ENCODE data around the gene TMEM161A. TPM values are rescaled to one million over a fixed set of nuclear protein-coding genes. Genes with fewer than 3 reads are reported as not detected.

Gene TMEM161A
- total and polyA plus RNA-seq, 9 of the 15 experiments (the other 6 are each of a cell fraction or from before 2014, with no cell fraction given), result 0.63 to 92.3 (median 38.9) TPM

GRCh38 chr19:19105365-19106055 lies 32.8 kb downstream of the TMEM161A start (continued):
- TF ChIP-seq, protein P1, sequence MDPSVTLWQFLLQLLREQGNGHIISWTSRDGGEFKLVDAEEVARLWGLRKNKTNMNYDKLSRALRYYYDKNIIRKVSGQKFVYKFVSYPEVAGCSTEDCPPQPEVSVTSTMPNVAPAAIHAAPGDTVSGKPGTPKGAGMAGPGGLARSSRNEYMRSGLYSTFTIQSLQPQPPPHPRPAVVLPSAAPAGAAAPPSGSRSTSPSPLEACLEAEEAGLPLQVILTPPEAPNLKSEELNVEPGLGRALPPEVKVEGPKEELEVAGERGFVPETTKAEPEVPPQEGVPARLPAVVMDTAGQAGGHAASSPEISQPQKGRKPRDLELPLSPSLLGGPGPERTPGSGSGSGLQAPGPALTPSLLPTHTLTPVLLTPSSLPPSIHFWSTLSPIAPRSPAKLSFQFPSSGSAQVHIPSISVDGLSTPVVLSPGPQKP (CRISPR knock-in tag; IDR thresholded peaks at IDR 0.05), result no peak
- no peak for TF ChIP-seq ZNF175 (CRISPR knock-in tag; IDR thresholded peaks at IDR 0.05; ENCODE audit: low read depth)
- TF ChIP-seq NFRKB (IDR thresholded peaks at IDR 0.05; ENCODE audit: low read depth), result 0 out of 2 replicates have a peak, but pooled peaks have one; percentile 12
- no peak for TF ChIP-seq HNRNPLL (IDR thresholded peaks at IDR 0.05; ENCODE audit: low read depth, low read length, poor library complexity, severe bottlenecking)
- TF ChIP-seq CBFB (CRISPR knock-in tag; IDR thresholded peaks at IDR 0.05), result no peak
- TF ChIP-seq ZFPM2 (CRISPR knock-in tag; IDR thresholded peaks at IDR 0.05), result no peak
- TF ChIP-seq RBM39 (optimal IDR thresholded peaks at IDR 0.05; ENCODE audit: low read depth, low read length), result no peak
- TF ChIP-seq SAFB2 (IDR thresholded peaks at IDR 0.05; ENCODE audit: borderline replicate concordance, low read depth, low read length, severe bottlenecking), result no peak
- TF ChIP-seq ZNF133 (CRISPR knock-in tag; IDR thresholded peaks at IDR 0.05), result no peak
- TF ChIP-seq CHD1 (IDR thresholded peaks at IDR 0.05; ENCODE audit: low read length), result no peak
- TF ChIP-seq, protein P2, sequence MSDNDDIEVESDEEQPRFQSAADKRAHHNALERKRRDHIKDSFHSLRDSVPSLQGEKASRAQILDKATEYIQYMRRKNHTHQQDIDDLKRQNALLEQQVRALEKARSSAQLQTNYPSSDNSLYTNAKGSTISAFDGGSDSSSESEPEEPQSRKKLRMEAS (CRISPR knock-in tag; IDR thresholded peaks at IDR 0.05), result peak; percentile 82
- TF ChIP-seq PHB2 (IDR thresholded peaks at IDR 0.05; ENCODE audit: low read depth), result no peak
- TF ChIP-seq VEZF1 (CRISPR knock-in tag; IDR thresholded peaks at IDR 0.05), result peak; percentile 75
- TF ChIP-seq SMARCC2 (IDR thresholded peaks at IDR 0.05; ENCODE audit: low read depth), result no peak
- no peak for TF ChIP-seq PBX2 (CRISPR knock-in tag; IDR thresholded peaks at IDR 0.05; ENCODE audit: low read depth)
- TF ChIP-seq PBX2 (tag; conservative IDR thresholded peaks at IDR 0.05; ENCODE audit: low read depth), result no peak
- no peak for TF ChIP-seq C11orf30 (IDR thresholded peaks at IDR 0.05; ENCODE audit: low read depth)
- TF ChIP-seq, protein P3, sequence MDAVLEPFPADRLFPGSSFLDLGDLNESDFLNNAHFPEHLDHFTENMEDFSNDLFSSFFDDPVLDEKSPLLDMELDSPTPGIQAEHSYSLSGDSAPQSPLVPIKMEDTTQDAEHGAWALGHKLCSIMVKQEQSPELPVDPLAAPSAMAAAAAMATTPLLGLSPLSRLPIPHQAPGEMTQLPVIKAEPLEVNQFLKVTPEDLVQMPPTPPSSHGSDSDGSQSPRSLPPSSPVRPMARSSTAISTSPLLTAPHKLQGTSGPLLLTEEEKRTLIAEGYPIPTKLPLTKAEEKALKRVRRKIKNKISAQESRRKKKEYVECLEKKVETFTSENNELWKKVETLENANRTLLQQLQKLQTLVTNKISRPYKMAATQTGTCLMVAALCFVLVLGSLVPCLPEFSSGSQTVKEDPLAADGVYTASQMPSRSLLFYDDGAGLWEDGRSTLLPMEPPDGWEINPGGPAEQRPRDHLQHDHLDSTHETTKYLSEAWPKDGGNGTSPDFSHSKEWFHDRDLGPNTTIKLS (IDR thresholded peaks at IDR 0.05; ENCODE audit: borderline replicate concordance, low read depth), result no peak
- TF ChIP-seq EP400 (IDR thresholded peaks at IDR 0.05), result peak; percentile 94
- TF ChIP-seq HDAC1 (IDR thresholded peaks at IDR 0.05), result peak in 1 of 2 experiments; percentile 91; a peak in 2 of 4 replicates
